ENCODE data around the gene OR51F1.
A peak's percentile ranks its signal among the peaks of the same experiment; 100 is the strongest.
"Not testable (repeated sequence)": the region's sequence is repeated elsewhere in the genome, so short reads cannot be mapped to it uniquely, and the experiment has no call there.

OR51F1 gene

DNA sequence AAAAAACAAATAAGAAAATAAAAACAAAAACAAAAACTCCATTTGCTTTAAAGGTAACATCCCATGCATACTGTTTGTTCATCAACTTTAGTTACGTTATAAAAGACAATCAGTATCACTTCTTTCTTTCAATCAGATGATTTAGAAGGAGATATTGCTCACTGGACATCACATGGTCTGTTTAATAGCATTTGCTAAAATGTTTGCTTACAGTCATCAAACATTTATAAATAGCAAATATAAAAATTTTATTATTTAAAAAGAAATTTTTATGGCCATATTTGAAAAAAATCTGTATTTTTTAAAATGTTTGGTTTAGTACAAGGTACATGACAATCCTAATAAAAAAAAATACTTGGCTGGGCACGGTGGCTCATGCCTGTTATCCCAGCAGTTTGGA is 42.6 kb downstream of the OR51F1 start:
- TF ChIP-seq, protein P1, sequence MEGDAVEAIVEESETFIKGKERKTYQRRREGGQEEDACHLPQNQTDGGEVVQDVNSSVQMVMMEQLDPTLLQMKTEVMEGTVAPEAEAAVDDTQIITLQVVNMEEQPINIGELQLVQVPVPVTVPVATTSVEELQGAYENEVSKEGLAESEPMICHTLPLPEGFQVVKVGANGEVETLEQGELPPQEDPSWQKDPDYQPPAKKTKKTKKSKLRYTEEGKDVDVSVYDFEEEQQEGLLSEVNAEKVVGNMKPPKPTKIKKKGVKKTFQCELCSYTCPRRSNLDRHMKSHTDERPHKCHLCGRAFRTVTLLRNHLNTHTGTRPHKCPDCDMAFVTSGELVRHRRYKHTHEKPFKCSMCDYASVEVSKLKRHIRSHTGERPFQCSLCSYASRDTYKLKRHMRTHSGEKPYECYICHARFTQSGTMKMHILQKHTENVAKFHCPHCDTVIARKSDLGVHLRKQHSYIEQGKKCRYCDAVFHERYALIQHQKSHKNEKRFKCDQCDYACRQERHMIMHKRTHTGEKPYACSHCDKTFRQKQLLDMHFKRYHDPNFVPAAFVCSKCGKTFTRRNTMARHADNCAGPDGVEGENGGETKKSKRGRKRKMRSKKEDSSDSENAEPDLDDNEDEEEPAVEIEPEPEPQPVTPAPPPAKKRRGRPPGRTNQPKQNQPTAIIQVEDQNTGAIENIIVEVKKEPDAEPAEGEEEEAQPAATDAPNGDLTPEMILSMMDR (IDR thresholded peaks at IDR 0.05; ENCODE audit: extremely low read depth, missing control alignments), result no peak

DNA sequence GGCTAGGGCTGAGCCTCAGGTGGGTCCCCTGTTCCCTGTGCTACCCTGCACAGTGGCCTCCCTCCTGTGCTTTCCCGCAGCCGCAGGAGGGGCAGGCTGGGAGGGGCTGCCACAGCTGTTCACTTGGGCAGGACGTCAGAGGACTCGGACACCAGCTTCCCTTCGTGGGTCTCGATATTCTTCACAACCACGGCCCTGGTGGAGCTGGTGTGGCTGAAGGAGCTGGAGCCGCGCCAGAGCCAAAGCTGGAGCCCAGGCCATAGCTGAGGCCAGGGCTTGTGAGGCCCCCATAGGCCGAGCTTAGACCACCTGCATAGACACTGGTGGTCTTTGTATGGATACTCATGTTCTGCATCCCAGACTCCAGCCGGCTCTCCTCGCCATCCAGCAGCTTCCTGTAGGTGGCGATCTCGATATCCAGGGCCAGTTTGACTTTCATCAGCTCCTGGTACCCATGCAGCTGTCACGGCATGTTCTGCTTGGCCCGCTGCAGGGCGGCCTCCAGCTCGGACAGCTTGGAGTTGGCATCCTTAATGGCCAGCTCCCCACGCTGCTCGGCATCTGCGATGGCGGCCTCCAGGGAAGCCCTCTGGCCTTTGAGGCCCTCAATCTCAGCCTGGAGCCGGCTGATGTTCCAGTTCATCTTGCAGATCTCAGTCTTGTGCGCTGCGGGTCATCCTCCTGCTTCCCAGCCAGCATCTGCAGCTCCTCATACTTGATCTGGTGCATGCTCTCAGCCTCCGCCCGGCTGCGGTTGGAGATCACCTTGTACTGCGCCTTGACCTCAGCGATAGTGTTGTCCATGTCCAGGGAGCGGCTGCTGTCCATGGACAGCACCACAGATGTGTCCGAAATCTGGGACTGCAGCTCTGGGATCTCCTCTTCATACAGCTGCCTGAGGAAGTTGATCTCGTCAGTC is 46.9 kb downstream of the OR51F1 start:
- TF ChIP-seq, protein P1 (IDR thresholded peaks at IDR 0.05; ENCODE audit: extremely low read depth, missing control alignments), result peak; percentile 13

More for the DNA sequence above, 42.6 kb downstream of the OR51F1 start:
- DNase-seq (ENCODE audit: low spot score), result no peak

More for the DNA sequence above, 46.9 kb downstream of the OR51F1 start:
- DNase-seq (ENCODE audit: low spot score), result not testable (repeated sequence)
